Body of pancreas (tissue), 4 donors: Measurements from ENCODE around the gene LRRC47. TPM values are rescaled to one million over a fixed set of nuclear protein-coding genes. Genes with fewer than 3 reads are reported as not detected.

Experiments
- ATAC-seq: fragments of 150-250 bp; one replicate; pipeline ENCODE4 v1.9.1; 2016
- DNase-seq, 4 donors: peaks; one replicate each; pipeline ENCODE4 v3.0.0-alpha.2; 2019
- H3K27ac ChIP-seq, 4 donors: fragments of 200-600 bp; sonication (generic); 1 replicate in 3 of 4; 2 replicates in 1 of 4; pipeline versions ENCODE4 v1.5.1 to v1.6.1; 2016 to 2019; ENCODE audit warnings: mild to moderate bottlenecking in 1 of 4, mixed read lengths in 1 of 4, moderate library complexity in 1 of 4
- H3K27me3 ChIP-seq, 2 donors: fragments of 200-600 bp; sonication (generic); one replicate each; pipeline ENCODE4 v1.6.0; 2016; ENCODE audit warnings: mild to moderate bottlenecking in 1 of 2
- H3K36me3 ChIP-seq, 2 donors: fragments of 200-600 bp; sonication (generic); replicated peaks in 1 of 2; 2 replicates each; pipeline ENCODE4 v1.5.1; 2016; ENCODE audit warnings: low read depth in 2 of 2; ENCODE audit not compliant: insufficient read depth in 1 of 2
- H3K4me1 ChIP-seq: fragments of 200-600 bp; sonication (generic); one replicate; pipeline ENCODE4 v1.6.0; 2016
- H3K4me3 ChIP-seq, 2 donors: fragments of 200-600 bp; sonication (generic); 1 replicate in 1 of 2; 2 replicates in 1 of 2; pipeline ENCODE4 v1.5.1; 2016 to 2019
- H3K9me3 ChIP-seq, 3 donors: fragments of 200-600 bp; sonication (generic); 1 replicate in 2 of 3; 2 replicates in 1 of 3; pipeline ENCODE4 v1.5.1; 2016
- POLR2A ChIP-seq, 3 donors: fragments of 450-650 bp; IDR thresholded peaks; one replicate each; pipeline ENCODE4 v1.6.1; 2016; ENCODE audit warnings: antibody characterized with exemption in 3 of 3, mild to moderate bottlenecking in 2 of 3
- WGBS, 2 donors: methylation state at CpG; one replicate each; pipeline ENCODE4 v1.1.5; 2017; 5-methylcytosine and 5-hydroxymethylcytosine counted together
- intact Hi-C: fragments of 100-400 bp; cut with DNase I; formaldehyde crosslinking; loops from one replicate; pipeline ENCODE4 v1.15.1; 2023
- total RNA-seq, 2 donors: library from RNA; depleted of rRNA; stranded (reverse); fragments of >200 nt; gene quantifications; one replicate each; pipeline ENCODE4 v1.1.0, GENCODE V29; 2016
- TF ChIP-seq, protein P1 (sequence below), 7 experiments: fragments of 450-650 bp in 4 of 7; fragments of 200-600 bp in 3 of 7; sonication (generic) in 3 of 7; IDR thresholded peaks; one replicate each; pipeline ENCODE4 v1.5.1; 2016 to 2019; ENCODE audit warnings: antibody characterized with exemption in 7 of 7

Gene LRRC47
- total RNA-seq, 2 donors from 2014 or later, result 40.0 to 49.4 TPM

DNA sequence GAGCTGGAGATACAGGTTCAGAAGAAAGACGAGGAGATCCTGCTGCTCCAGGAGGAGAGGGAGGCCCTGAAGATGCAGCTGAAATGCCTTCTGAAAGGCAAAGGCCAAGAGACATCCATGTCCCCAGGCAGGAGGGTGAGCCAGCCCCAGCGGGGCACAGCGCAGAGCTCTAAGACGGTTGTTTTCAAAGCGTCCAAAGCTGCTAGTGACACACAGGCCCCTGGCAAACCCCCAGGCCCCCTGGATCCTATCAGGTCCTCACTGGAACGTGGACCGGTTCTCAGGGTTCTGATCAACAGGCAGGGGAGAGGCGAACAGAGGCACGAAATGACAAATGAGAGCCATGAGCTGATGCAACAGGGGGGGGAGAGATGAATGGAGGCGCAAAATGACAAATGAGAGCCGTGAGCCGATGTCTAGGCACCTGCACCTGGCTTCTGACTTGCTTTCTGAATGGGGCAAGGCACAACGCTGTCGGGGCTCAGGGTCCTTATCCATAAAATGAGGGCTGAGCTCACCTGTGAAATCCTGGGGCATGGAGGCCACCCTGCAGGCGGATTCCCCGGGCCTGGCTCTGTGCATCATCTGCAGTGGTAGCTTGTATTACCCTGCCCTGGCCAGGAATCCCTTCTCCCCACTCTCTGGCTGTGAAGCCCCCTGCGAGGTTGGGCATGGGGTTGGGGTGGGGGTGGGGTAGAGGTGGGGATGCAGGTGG is 34.8 kb downstream of the LRRC47 start:
- Histone ChIP-seq H3K4me3 (no peak overlapping the region), H3K9me3 (no peaks in the 10 kb centered on the region), H3K27me3 (no peaks in the 10 kb centered on the region), H3K4me1 (no peaks in the 10 kb centered on the region), H3K36me3 (no peaks in the 10 kb centered on the region), H3K27ac (no peak overlapping the region)
- WGBS, 2 donors, result 67 to 75% methylated on average over 14 to 15 of the region's 17 CpGs
- intact Hi-C loops, result no loop called here
- no peak for DNase-seq
- TF ChIP-seq, protein P1, sequence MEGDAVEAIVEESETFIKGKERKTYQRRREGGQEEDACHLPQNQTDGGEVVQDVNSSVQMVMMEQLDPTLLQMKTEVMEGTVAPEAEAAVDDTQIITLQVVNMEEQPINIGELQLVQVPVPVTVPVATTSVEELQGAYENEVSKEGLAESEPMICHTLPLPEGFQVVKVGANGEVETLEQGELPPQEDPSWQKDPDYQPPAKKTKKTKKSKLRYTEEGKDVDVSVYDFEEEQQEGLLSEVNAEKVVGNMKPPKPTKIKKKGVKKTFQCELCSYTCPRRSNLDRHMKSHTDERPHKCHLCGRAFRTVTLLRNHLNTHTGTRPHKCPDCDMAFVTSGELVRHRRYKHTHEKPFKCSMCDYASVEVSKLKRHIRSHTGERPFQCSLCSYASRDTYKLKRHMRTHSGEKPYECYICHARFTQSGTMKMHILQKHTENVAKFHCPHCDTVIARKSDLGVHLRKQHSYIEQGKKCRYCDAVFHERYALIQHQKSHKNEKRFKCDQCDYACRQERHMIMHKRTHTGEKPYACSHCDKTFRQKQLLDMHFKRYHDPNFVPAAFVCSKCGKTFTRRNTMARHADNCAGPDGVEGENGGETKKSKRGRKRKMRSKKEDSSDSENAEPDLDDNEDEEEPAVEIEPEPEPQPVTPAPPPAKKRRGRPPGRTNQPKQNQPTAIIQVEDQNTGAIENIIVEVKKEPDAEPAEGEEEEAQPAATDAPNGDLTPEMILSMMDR (IDR thresholded peaks at IDR 0.05), result no peak
- no peak for TF ChIP-seq POLR2A (IDR thresholded peaks at IDR 0.05)
- no peak for ATAC-seq

DNA sequence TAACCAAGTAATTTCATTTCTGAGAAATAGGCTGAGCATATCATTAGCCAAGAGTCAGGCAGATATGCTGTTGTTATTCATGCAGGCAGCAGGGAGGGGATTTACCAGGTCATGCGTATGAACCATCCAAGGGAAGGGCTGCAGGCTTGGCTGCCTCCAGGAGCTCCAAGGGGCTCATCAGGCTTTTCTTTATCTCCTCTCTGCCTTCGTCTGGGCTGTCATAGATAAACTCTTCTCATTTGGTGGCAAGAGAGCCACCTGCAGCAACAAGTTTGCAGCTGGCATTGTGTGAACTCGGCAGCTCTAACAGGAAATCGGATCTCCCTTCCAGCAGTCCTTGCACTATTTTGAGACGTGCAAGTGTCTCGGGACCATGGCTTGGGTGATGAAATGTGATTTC is 36.5 kb downstream of the LRRC47 start:
- H3K4me1 ChIP-seq, result no peaks in the 10 kb centered on the region
- no peak for DNase-seq
- 50 to 64% methylated on average over 6 of the region's 6 CpGs for WGBS, 2 donors
- intact Hi-C loops, result no loop called here
- no peak overlapping the region for H3K27ac ChIP-seq
- TF ChIP-seq POLR2A (IDR thresholded peaks at IDR 0.05), result no peak
- TF ChIP-seq, protein P1 (IDR thresholded peaks at IDR 0.05), result no peak
- ATAC-seq, result no peak
- no peaks in the 10 kb centered on the region for H3K36me3 ChIP-seq
- H3K4me3 ChIP-seq, result no peak overlapping the region
- no peaks in the 10 kb centered on the region for H3K9me3 ChIP-seq
- H3K27me3 ChIP-seq, result no peaks in the 10 kb centered on the region

DNA sequence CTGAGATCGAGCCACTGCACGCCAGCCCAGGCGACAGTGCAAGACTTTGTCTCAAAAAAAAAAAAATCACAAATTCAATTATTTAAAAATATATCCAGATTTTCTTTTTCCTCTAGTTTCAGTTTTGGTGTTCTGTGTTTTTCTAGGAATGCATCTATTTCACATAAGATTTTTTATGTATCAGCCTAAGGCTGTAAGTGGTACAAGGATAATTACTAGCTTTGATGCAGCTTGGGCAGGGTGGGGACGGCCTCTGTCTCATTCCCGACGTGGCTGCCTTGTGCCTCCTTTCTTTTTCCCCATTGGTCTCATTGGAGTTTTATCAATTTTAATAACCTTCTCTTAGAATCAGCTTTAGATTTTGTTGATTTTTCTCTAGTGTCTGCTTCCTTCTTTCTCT is 37.1 kb downstream of the LRRC47 start:
- DNase-seq (no peak), ATAC-seq (no peak)
- H3K27ac ChIP-seq, result no peak overlapping the region
- TF ChIP-seq POLR2A (IDR thresholded peaks at IDR 0.05), result no peak
- TF ChIP-seq, protein P1 (IDR thresholded peaks at IDR 0.05), result no peak
- H3K4me1 ChIP-seq, result no peaks in the 10 kb centered on the region
- 79 to 80% methylated on average over 6 of the region's 6 CpGs for WGBS, 2 donors
- no peaks in the 10 kb centered on the region for H3K36me3 ChIP-seq
- no peaks in the 10 kb centered on the region for H3K27me3 ChIP-seq
- no peak overlapping the region for H3K4me3 ChIP-seq
- no peaks in the 10 kb centered on the region for H3K9me3 ChIP-seq
- intact Hi-C loops, result no loop called here

DNA sequence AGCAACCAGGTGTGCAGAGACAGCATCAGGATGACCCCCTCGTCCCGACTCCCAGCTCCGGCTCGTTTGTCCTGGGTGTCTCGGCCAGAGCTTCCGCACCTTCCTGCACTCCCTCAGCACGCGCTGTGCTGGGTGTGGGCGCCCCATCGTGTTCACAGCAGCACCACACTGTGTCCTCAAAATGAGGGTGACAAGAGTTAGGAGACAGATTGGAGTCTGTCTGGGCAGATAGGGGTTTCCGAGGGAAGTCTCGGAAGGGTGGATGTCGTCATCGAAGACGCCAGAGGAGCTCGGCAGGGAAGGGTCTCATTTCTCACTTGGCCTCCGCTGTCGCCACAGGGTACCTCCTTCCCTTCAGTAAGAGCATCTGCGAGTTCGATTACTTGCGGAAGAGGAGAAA is 39.9 kb downstream of the LRRC47 start:
- no peak for ATAC-seq
- H3K4me1 ChIP-seq, result no peaks in the 10 kb centered on the region
- TF ChIP-seq, protein P1 (IDR thresholded peaks at IDR 0.05), result no peak
- TF ChIP-seq POLR2A (IDR thresholded peaks at IDR 0.05), result no peak
- H3K27me3 ChIP-seq, result no peaks in the 10 kb centered on the region
- H3K27ac ChIP-seq, result no peak overlapping the region
- intact Hi-C loops, result no loop called here
- 70 to 71% methylated on average over 21 of the region's 21 CpGs for WGBS, 2 donors
- H3K4me3 ChIP-seq, result no peak overlapping the region
- no peak for DNase-seq
- H3K9me3 ChIP-seq, result no peaks in the 10 kb centered on the region
- H3K36me3 ChIP-seq, result no peaks in the 10 kb centered on the region
